NB4 (cell line): ENCODE data around the gene NEMP2.

Source experiments
- DNase-seq: peaks from one replicate; pipeline ENCODE4 v3.0.0; 2010; ENCODE audit warnings: low read depth
- H3K4me3 ChIP-seq: one replicate; pipeline ENCODE4 v1.5.1; 2011; ENCODE audit warnings: mild to moderate bottlenecking, low read depth, low read length, moderate library complexity
- MYC ChIP-seq: IDR thresholded peaks from 2 replicates; pipeline ENCODE4 v1.6.1; 2011; ENCODE audit warnings: low read depth, low read length
- POLR2A ChIP-seq: IDR thresholded peaks from 2 replicates; pipeline ENCODE4 v1.6.1; 2011; ENCODE audit warnings: mild to moderate bottlenecking; ENCODE audit not compliant: insufficient read length; ENCODE audit errors: extremely low read depth
- TF ChIP-seq, protein P1 (sequence below): IDR thresholded peaks from 2 replicates; pipeline ENCODE4 v1.6.1; 2011; ENCODE audit warnings: low read depth, low read length
- TF ChIP-seq, protein P2 (sequence below): IDR thresholded peaks from one replicate; pipeline ENCODE4 v1.5.1; 2012; ENCODE audit warnings: low read depth, low read length

NEMP2 gene

DNA sequence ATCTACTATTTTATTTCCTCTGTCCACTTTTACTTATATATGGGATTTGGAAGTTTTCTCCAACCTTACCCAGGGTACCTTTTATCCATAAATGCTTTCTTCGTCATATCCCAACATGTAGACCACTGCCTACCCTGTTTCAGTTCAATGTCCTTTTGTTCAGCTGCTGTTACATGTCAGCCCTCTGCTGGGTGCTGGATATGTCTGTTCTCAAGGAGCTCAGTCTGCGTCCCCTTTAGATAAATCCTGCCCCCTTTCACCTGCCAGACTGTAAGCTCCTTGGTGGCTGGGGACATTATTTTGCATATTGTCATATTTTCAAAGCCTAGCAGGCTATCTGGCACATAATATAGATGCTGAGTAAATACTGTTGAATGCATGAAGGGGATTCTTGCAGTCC is 53.2 kb downstream of the NEMP2 start:
- no peak overlapping the region for H3K4me3 ChIP-seq
- TF ChIP-seq, protein P1, sequence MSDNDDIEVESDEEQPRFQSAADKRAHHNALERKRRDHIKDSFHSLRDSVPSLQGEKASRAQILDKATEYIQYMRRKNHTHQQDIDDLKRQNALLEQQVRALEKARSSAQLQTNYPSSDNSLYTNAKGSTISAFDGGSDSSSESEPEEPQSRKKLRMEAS: no peak
- TF ChIP-seq POLR2A: no peak
- TF ChIP-seq, protein P2, sequence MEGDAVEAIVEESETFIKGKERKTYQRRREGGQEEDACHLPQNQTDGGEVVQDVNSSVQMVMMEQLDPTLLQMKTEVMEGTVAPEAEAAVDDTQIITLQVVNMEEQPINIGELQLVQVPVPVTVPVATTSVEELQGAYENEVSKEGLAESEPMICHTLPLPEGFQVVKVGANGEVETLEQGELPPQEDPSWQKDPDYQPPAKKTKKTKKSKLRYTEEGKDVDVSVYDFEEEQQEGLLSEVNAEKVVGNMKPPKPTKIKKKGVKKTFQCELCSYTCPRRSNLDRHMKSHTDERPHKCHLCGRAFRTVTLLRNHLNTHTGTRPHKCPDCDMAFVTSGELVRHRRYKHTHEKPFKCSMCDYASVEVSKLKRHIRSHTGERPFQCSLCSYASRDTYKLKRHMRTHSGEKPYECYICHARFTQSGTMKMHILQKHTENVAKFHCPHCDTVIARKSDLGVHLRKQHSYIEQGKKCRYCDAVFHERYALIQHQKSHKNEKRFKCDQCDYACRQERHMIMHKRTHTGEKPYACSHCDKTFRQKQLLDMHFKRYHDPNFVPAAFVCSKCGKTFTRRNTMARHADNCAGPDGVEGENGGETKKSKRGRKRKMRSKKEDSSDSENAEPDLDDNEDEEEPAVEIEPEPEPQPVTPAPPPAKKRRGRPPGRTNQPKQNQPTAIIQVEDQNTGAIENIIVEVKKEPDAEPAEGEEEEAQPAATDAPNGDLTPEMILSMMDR: no peak
- TF ChIP-seq MYC: no peak
- DNase-seq: no peak

DNA sequence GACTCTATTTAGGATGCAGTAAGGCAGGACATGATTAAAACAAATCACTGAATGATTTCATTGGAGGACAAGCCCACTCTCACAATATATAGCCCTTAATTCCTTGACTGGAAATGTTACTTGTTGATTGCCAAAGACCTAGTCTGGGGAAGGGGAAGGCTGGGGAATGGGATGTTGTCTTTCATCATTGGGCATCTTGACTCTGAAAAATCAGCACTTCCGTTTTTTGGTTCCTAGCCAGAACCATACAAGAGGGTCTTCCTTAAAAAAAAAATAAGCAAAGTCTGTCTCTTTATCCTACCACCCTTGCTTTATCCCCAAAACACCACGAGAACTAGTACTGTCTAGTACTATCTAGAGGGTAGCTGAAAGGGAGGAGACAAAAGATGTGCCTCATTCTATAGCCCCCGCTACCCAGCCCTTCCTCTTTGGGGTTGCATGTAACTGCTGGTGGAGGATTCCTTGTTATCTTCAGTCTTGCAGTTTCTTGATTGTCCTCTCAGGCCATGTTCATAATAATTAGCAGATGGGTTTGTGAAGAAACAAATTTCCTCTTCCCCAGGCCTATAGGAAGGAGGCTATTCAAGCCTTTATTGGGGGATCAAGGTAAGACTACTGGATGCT is 55.8 kb downstream of the NEMP2 start:
- H3K4me3 ChIP-seq: no peak overlapping the region
- DNase-seq: no peak
- TF ChIP-seq, protein P2: no peak
- no peak for TF ChIP-seq POLR2A
- TF ChIP-seq, protein P1: no peak
- no peak for TF ChIP-seq MYC

DNA sequence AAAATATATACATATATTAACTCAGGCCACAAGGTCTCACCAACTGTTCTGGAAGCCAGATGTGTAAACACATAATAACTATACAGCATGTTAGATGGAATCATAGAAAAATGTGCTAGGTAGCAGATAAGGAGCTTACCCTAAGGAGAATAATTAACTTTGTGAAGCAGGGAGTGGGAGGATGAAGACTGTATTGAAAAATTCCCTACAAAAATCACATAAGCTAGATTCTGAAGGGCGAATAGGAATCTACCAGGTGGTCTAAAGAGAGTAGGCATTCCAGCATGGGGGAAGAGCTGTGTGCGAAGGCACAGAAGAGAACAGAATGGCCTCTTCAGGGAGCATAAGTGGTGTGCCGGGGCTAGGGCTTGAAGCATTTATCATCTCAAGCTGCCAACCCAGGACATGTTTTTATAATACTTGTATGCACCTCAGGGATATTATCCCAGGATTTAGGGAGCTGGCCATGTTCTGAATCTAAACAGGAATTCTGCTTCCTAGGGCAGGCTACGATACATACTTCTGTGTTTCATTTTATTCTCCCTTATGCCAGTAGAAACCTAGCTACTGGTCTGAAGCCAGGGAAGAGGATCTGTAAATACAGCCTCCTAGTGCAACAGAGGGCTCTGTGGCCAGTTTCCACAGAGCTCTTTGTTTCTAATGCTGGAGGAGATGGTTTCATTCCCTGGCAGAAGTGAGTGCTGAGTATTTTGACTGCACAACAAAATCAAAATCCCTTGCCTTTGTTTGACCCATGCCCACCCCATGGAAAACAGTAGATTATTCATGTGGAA is 56.7 kb downstream of the NEMP2 start:
- no peak overlapping the region for H3K4me3 ChIP-seq
- TF ChIP-seq, protein P2: no peak
- TF ChIP-seq, protein P1: no peak
- TF ChIP-seq POLR2A (no peak), MYC (no peak)
- DNase-seq: no peak

DNA sequence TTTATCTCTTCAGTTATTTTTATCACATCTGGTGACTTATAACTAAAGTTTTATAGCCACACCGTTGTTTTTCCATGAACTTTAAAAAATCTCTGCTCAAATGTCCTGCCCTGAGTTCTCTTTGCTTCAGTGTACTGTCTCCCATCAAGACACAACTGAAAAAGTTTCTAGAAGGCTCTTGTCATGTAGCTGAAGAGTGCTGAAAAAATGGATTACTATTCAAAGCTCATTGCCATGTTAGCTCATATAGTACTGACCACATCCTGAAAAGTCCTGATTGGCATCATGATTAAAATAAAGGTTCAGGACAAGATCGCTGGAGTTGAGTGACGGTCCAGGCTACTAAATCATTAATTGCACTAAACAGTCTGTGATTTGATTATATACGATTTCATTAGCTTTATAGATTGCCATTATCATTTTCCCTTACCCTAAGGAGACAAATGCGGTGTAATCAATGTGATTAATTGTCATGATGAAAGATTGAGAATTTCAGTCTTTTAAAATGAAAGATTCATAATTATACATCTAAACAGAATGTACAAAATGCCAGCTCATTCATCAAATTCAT is 64.2 kb downstream of the NEMP2 start:
- DNase-seq: no peak
- H3K4me3 ChIP-seq: no peak overlapping the region
- TF ChIP-seq, protein P1: no peak
- no peak for TF ChIP-seq POLR2A
- TF ChIP-seq, protein P2: no peak
- TF ChIP-seq MYC: no peak

DNA sequence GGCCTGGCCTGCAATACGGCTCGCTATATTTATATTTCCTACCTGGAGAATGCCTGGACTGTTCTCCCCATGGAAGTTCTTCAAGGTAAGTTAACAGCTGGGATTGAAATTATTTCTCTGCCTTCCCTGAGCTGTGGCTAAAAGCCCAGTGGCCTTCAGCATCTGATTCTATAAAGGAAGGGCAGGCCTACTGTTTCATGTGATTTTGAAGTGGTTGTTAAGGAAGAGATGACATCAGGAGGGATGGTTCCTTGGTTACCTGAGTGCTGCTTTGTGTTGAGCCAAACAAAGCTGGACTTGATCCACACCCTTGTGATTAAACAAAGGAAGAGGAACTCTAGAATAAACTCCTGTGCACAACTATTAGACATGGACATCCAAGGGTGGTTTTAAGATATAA is 64.8 kb downstream of the NEMP2 start:
- H3K4me3 ChIP-seq: no peak overlapping the region
- TF ChIP-seq, protein P1: no peak
- TF ChIP-seq, protein P2: no peak
- TF ChIP-seq POLR2A (no peak), MYC (no peak)
- DNase-seq: no peak
